Fibroblast of gingiva (primary cell): Measurements from ENCODE around the gene PTPRU.

ENCODE experiments used
- DNase-seq: peaks from one replicate; pipeline ENCODE4 v3.0.0-alpha.2; 2011; ENCODE audit warnings: low read depth

The PTPRU gene

DNA sequence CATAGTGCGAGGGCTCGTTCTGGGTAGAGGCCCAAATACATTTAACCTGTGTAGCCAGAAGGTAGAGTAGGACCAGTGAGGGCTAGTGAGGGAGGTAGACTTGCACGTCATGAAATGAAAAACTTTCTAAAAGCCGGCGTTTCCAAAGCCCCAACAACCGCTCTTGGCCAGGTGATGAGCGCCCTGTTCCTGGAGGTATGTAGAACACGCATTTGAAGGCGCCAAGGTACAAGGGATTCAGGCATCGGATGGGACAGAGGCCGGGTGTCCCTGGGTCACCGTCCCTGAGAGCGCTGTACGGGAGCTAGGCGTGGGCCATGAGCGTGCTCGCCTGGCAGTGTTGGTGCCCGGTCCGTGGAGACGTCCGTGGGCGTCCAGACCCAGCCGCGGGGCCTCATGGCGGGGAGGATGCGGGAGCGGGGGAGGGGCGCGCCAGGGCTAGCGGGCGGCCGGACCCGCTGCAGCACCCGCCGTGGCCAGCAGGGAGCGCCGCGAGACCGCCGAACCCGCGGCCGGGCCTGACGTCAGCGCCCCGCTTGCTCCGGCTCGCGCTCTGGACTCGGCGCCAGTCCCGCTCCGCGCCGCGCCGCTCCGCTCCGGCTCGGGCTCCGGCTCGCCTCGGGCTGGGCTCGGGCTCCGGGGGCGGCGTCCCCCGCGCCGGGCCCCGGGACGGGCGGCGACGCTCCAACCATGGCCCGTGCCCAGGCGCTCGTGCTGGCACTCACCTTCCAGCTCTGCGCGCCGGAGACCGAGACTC lies at the start of gene PTPRU:
Gene PTPRU, plus strand, starts transcription at position 568 of the 757 bp plus-strand sequence. Its CDS starts 123 bp downstream, at position 691.
- DNase-seq, result peak; percentile 57

GRCh38 chr1:29186707-29187106 lies 49.6 kb upstream of the PTPRU start:
- DNase-seq, result no peak

GRCh38 chr1:29190718-29191117 lies 45.6 kb upstream of the PTPRU start:
- DNase-seq, result no peak

GRCh38 chr1:29193879-29194455 lies 42.4 kb upstream of the PTPRU start:
- no peak for DNase-seq

- no peak for DNase-seq
These were observed 40.4 kb upstream of the PTPRU start for GRCh38 chr1:29195881-29196291.

DNA sequence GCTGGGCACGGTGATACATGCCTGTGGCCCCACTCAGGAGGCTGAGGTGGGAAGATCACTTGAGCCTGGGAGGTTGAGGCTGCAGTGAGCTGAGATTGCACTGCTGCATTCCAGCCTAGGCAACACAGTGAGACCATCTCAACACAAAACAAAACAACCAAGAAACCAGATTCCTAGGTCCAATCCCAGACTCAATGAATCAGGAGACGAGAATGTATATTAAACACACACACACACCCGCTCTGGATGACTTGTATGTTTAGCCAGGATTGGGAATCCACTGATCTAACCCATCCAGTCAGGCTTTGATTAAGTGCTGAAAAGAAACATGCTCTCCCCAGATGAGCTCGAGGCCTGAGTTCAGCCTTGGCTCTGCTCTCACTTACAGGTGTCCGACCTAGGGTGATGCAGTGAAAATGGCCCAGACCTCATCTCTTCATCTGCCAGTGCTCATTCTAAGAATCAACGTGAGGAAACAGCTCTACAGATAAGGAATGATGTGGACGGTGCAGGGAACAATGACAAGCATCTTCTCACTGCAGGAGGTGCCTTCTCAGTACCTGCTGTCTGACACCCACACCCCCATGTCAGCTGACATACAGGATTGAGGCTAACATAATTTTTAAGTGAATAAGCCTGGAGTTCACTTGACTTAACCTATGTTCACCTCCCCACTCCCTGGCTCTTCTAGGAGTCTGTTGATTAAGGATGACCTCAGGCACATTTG lies 39.3 kb upstream of the PTPRU start:
- DNase-seq, result peak; percentile 80

- DNase-seq, result peak; percentile 39
These were observed 38.8 kb upstream of the PTPRU start for GRCh38 chr1:29197590-29197924.

DNA sequence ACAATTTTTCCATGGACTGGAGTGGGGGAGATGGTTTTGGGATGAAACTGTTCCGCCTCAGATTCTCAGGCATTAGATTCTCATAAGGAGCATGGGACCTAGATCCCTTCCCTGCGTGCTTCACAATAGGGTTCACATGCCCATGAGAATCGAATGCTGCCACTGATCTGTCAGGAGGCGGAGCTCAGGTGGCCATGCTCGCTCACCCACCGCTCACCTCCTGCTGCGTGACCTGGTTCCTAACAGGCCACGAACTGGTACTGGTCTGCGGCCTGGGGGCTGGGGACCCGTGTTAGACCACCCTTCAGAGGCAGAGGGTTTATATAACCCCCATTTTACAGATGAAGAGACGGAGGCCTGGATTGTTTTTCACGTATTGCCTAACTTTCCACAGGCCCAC lies 38.3 kb upstream of the PTPRU start:
- DNase-seq, result no peak

GRCh38 chr1:29200906-29201594 lies 35.3 kb upstream of the PTPRU start:
- DNase-seq, result no peak

- no peak for DNase-seq
These were observed 34.7 kb upstream of the PTPRU start for GRCh38 chr1:29201595-29202051.

DNA sequence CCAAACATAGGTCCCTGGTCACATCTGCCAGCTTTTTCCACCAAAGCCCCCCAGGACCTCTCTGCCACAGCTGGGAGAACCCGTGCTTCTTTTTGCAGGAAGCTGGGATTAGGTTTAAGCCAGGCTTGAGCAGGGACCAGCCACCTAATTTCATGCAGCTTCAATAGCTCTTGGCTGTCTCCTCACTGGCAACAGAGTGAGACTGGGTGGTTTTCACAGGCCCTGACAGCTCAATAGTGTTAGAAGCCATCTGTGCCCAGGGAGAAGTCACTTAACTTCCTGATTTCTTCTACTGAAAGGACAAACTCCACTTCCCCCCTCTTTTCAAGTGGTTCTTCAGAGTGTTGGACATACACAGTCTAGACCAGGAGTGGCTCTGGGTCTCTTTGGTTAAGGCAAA lies 34.3 kb upstream of the PTPRU start:
- DNase-seq, result no peak

GRCh38 chr1:29202584-29203340 lies 33.6 kb upstream of the PTPRU start:
- peak; percentile 95 for DNase-seq

- no peak for DNase-seq
These were observed 27.9 kb upstream of the PTPRU start for GRCh38 chr1:29208442-29208841.

DNA sequence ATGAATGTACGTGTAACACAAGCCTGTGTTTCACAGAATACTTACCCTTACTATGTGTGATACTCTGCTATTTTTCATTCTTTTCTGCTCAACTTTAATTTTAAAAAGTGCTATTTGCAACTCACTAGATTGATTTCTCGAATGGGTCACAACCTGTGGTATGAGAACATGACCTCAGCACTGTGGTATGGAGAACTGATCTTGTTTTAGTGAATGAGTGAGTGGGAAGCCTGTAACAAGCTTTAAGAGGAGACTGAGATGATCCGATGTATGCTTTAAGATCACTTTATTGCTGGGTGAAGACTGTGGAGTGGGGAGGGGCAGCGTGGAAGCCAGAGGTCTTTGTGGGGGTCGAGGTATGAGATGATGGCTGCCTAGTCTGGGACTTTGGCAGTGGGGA lies 27.1 kb upstream of the PTPRU start:
- no peak for DNase-seq

- DNase-seq, result no peak
These were observed 25.8 kb upstream of the PTPRU start for GRCh38 chr1:29210278-29211085.

GRCh38 chr1:29211086-29212030 lies 25.0 kb upstream of the PTPRU start:
- peak; percentile 79 for DNase-seq

- no peak for DNase-seq
These were observed 23.3 kb upstream of the PTPRU start for GRCh38 chr1:29213055-29213454.

DNA sequence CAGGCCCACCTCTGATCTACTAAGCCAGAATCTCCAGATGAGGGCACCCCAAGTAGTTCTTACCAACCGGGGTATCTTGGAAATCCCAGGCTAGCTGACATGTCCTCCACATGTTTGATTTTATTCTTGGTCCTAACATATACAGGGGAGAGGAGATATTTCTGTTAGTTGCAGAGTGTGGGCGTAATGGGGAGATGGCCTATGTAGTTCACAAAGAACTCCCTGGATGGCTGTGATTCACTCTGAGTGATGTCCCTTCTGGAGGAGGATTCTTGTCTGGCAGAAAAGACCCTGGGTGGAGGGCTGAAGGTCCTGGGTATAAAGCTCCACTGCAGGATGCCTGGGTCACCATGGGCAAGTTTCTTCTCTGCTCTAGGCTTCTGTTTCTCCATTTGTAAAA lies 18.7 kb upstream of the PTPRU start:
- no peak for DNase-seq

DNA sequence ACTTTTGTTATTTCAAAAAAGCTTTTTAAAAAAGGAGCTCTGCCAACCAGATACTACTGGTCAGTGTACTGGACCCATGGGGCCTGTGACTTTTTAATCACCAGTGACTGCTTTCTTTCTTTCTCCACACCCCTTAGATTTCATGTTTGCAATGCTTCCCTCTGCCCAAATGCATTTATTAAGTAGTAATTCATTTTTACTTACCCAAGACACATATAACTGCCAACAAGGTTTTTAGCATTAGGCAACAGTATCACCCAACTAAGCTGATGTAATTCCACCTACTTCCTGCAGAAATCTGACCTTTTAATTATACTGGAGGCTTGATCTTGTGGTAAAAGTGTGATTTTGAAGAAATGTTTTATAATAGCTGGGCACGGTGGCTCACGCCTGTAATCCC lies 18.1 kb upstream of the PTPRU start:
- peak; percentile 63 for DNase-seq

DNA sequence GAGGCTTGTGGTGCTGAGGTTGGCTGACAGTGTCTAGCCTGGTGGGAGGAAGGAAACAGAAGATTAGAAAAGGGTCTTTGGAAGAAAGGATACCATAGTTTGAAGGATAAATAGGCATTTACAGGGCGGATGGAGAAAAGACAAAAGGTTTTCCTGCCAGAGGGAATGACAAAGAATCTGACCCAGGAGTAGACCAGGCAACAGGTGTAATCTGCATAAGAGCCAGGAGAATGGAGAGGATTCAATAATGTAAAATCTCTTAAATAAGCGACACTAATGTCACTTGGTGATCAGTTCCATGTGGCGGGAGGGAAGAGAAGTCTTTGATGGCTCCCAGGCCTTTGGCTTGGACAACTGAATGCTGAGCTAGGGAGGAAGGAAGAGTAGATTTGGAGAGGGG lies 15.0 kb upstream of the PTPRU start:
- DNase-seq, result no peak
